K562 (cell line): Measurements from ENCODE around the gene VSNL1. TPM values are rescaled to one million over a fixed set of nuclear protein-coding genes. Genes with fewer than 3 reads are reported as not detected.

Experiments used
- ATAC-seq: fragments of 200-7000 bp; cut with Tn5 transposase; 3 replicates; pipeline ENCODE4 v1.9.1; 2020; ENCODE audit warnings: moderate library complexity
- BruUV-seq: library from RNA; stranded (reverse); fragments of 400-500 nt; replicated peaks from 2 replicates; lab custom pipeline; 2021; lab: Mats Ljungman, UMichigan
- CTCF ChIA-PET: fragments of 300-600 bp; formaldehyde crosslinking; extraction: SDS; loops from one replicate; lab custom pipeline; 2021; ENCODE audit warnings: low intra/inter-chr PET ratio; lab: Yijun Ruan, JAX
- POLR2A ChIA-PET: fragments of 300-600, 350-650 bp; sonication (Branson Sonifier 250); formaldehyde crosslinking; extraction: SDS; loops from one replicate; lab custom pipeline; 2021; ENCODE audit warnings: antibody characterized with exemption, inconsistent platforms; lab: Yijun Ruan, JAX
- DNase-seq, 4 experiments: peaks; one replicate each; pipeline versions ENCODE4 v3.0.0 to v3.0.0-alpha.2; 2011 to 2018; ENCODE audit warnings: low spot score in 3 of 4, mixed read lengths in 3 of 4; ENCODE audit errors: extremely low read depth in 1 of 4
- FAIRE-seq: peaks from 2 replicates; lab custom pipeline; 2011; peaks lifted over from hg19 to GRCh38; lab: Jason Lieb, UNC
- H2AFZ ChIP-seq: 2 replicates; pipeline ENCODE4 v1.6.0; 2011; ENCODE audit warnings: low read depth, low read length, control low read depth, inconsistent platforms
- H3K27ac ChIP-seq: fragments of 200-600 bp; 3 replicates; pipeline ENCODE4 v1.8.0; 2011; ENCODE audit warnings: low read depth, mild to moderate bottlenecking, control low read depth, inconsistent platforms, low read length, moderate library complexity, mixed read lengths; ENCODE audit errors: extremely low read depth
- H3K27me3 ChIP-seq, 2 experiments: fragments of 300-600 bp in 1 of 2; 2 replicates in 1 of 2; 3 replicates in 1 of 2; pipeline versions ENCODE4 v1.6.0 to v1.8.0; 2011; ENCODE audit warnings: inconsistent platforms in 2 of 2, low read length in 2 of 2, mild to moderate bottlenecking in 1 of 2, mixed read lengths in 1 of 2, moderate library complexity in 1 of 2; ENCODE audit not compliant: control insufficient read depth in 2 of 2, insufficient read depth in 2 of 2
- H3K36me3 ChIP-seq: fragments of 300-600 bp; 3 replicates; pipeline ENCODE4 v1.8.0; 2011; ENCODE audit warnings: mild to moderate bottlenecking, low read length, inconsistent platforms; ENCODE audit not compliant: control insufficient read depth, insufficient read depth
- H3K4me1 ChIP-seq, 2 experiments: fragments of 200-600 bp in 1 of 2; replicated peaks in 1 of 2; 2 replicates in 1 of 2; 3 replicates in 1 of 2; pipeline versions ENCODE4 v1.5.1 to v1.8.0; 2011; ENCODE audit warnings: inconsistent platforms in 2 of 2, low read length in 2 of 2, mild to moderate bottlenecking in 1 of 2, mixed read lengths in 1 of 2, moderate library complexity in 1 of 2; ENCODE audit not compliant: control insufficient read depth in 2 of 2, insufficient read depth in 2 of 2
- H3K4me2 ChIP-seq: 2 replicates; pipeline ENCODE4 v1.6.1; 2011; ENCODE audit warnings: low read length, control low read depth, inconsistent platforms, mixed read lengths; ENCODE audit not compliant: insufficient read depth
- H3K4me3 ChIP-seq: fragments of 200-600 bp; sonication (generic), shearing (Covaris generic); 2 replicates; pipeline ENCODE4 v1.5.1; 2016; ENCODE audit warnings: control low read depth, inconsistent platforms
- H3K79me2 ChIP-seq: fragments of 200-600 bp; 3 replicates; pipeline ENCODE4 v1.8.0; 2011; ENCODE audit warnings: low read length, inconsistent platforms; ENCODE audit not compliant: control insufficient read depth, insufficient read depth
- H3K9ac ChIP-seq, 2 experiments: 2 replicates each; pipeline versions ENCODE4 v1.6.0 to v1.6.1; 2011; ENCODE audit warnings: low read depth in 2 of 2, low read length in 2 of 2, control low read depth in 1 of 2, inconsistent platforms in 1 of 2, mild to moderate bottlenecking in 1 of 2, mixed read lengths in 1 of 2; ENCODE audit not compliant: insufficient read depth in 1 of 2
- H3K9me1 ChIP-seq: one replicate; pipeline ENCODE4 v1.6.0; 2011; ENCODE audit warnings: inconsistent platforms, mild to moderate bottlenecking, low read length, moderate library complexity; ENCODE audit not compliant: control insufficient read depth, insufficient read depth
- H3K9me3 ChIP-seq: replicated peaks from 2 replicates; pipeline ENCODE4 v1.5.1; 2011; ENCODE audit warnings: low read depth, low read length, inconsistent platforms; ENCODE audit not compliant: control insufficient read depth, insufficient read depth
- H4K20me1 ChIP-seq: replicated peaks from 2 replicates; pipeline ENCODE4 v1.6.1; 2011; ENCODE audit warnings: low read length, inconsistent platforms, mixed read lengths; ENCODE audit not compliant: control insufficient read depth, insufficient read depth
- CSDE1 ChIP-seq, 2 experiments: fragments of 450-650 bp; IDR thresholded peaks; 2 replicates each; pipeline ENCODE4 v1.6.1; 2016; ENCODE audit warnings: mild to moderate bottlenecking in 1 of 2
- FOXJ3 ChIP-seq: sonication (generic); formaldehyde crosslinking; IDR thresholded peaks from 2 replicates; pipeline ENCODE4 v1.4.0; 2020; ENCODE audit warnings: mild to moderate bottlenecking, missing genetic modification reagents
- HMG20A ChIP-seq: fragments of 450-650 bp; formaldehyde crosslinking; conservative IDR thresholded peaks from 2 replicates; pipeline ENCODE4 v1.4.0; 2020; ENCODE audit warnings: mild to moderate bottlenecking, mixed read lengths
- KAT8 ChIP-seq: fragments of 450-650 bp; IDR thresholded peaks from 2 replicates; pipeline ENCODE4 v1.6.1; 2016; ENCODE audit warnings: low read depth, mild to moderate bottlenecking
- MEIS2 ChIP-seq: fragments of 450-650 bp; IDR thresholded peaks from 2 replicates; pipeline ENCODE4 v1.6.1; 2014; ENCODE audit warnings: mild to moderate bottlenecking; ENCODE audit not compliant: partially characterized antibody
- NCOA1 ChIP-seq: fragments of 450-650 bp; IDR thresholded peaks from 2 replicates; pipeline ENCODE4 v1.6.1; 2016; ENCODE audit warnings: low read depth
- NCOA4 ChIP-seq: fragments of 450-650 bp; IDR thresholded peaks from 2 replicates; pipeline ENCODE4 v1.6.1; 2018; ENCODE audit warnings: mild to moderate bottlenecking; ENCODE audit not compliant: partially characterized antibody
- NELFE ChIP-seq: IDR thresholded peaks from 2 replicates; pipeline ENCODE4 v1.6.1; 2011; ENCODE audit warnings: mild to moderate bottlenecking; ENCODE audit not compliant: insufficient read depth, insufficient read length
- NONO ChIP-seq, 2 experiments: fragments of 200-400 bp in 1 of 2; fragments of 450-650 bp in 1 of 2; formaldehyde crosslinking in 1 of 2; IDR thresholded peaks; 2 replicates each; pipeline ENCODE4 v1.6.1; 2017; ENCODE audit warnings: low read depth in 2 of 2, mild to moderate bottlenecking in 2 of 2, moderate library complexity in 2 of 2, low read length in 1 of 2
- NR2F6 ChIP-seq: fragments of 450-650 bp; formaldehyde crosslinking; IDR thresholded peaks from 2 replicates; pipeline ENCODE4 v1.4.0; 2020; ENCODE audit warnings: mild to moderate bottlenecking
- PTBP1 ChIP-seq: fragments of 200-400 bp; formaldehyde crosslinking; IDR thresholded peaks from 2 replicates; pipeline ENCODE4 v1.6.1; 2017; ENCODE audit warnings: low read depth, low read length
- PURB ChIP-seq: sonication (generic); formaldehyde crosslinking; IDR thresholded peaks from 2 replicates; pipeline ENCODE4 v1.9.0; 2021; ENCODE audit warnings: low read depth, mild to moderate bottlenecking, missing genetic modification reagents
- SAFB2 ChIP-seq: fragments of 200-400 bp; formaldehyde crosslinking; IDR thresholded peaks from 2 replicates; pipeline ENCODE4 v1.6.1; 2018; ENCODE audit warnings: borderline replicate concordance, low read length, low read depth, moderate library complexity; ENCODE audit not compliant: severe bottlenecking
- SRSF9 ChIP-seq: fragments of 200-400 bp; formaldehyde crosslinking; IDR thresholded peaks from 2 replicates; pipeline ENCODE4 v1.6.1; 2017; ENCODE audit warnings: low read depth, low read length, borderline replicate concordance
- ZFX ChIP-seq: sonication (generic); formaldehyde crosslinking; IDR thresholded peaks from 2 replicates; pipeline ENCODE4 v1.8.0; 2022; ENCODE audit warnings: mild to moderate bottlenecking, missing genetic modification reagents, moderate library complexity
- WGBS: fragments of 100-300 bp; shearing (Covaris generic); methylation state at CpG from one replicate; pipeline ENCODE4 v1.1.6; 2016; ENCODE audit warnings: low coverage, mixed read lengths; ENCODE audit not compliant: insufficient coverage; ENCODE audit errors: missing lambda C conversion rate; 5-methylcytosine and 5-hydroxymethylcytosine counted together
- in situ Hi-C: fragments of 300-500 bp; cut with MboI; formaldehyde crosslinking; loops from 4 replicates; pipeline ENCODE4 v1.15.0; 2018; ENCODE audit warnings: inconsistent platforms, mixed read lengths
- intact Hi-C: fragments of 100-400 bp; cut with micrococcal nuclease; formaldehyde crosslinking; loops from 2 replicates; pipeline ENCODE4 v1.14.2; 2022
- polyA plus RNA-seq, 8 experiments: library from polyadenylated mRNA; depleted of rRNA in 4 of 8; stranded (reverse) in 5 of 8; unstranded in 3 of 8; fragments of >200 nt; fragmentation: Nextera tagmentation in 2 of 8; fragmentation: Illumina TruSeq in 1 of 8; extraction: Ambion mirVana in 2 of 8; extraction: Trizol in 1 of 8; gene quantifications; 2 replicates each; pipeline versions ENCODE4 v1.2.1 to v1.2.3, GENCODE V29; 2011 to 2014; ENCODE audit warnings: inconsistent platforms in 1 of 8, missing spikeins in 1 of 8
- total RNA-seq, 7 experiments: library from RNA; depleted of rRNA in 6 of 7; stranded (reverse); fragments of >200 nt in 6 of 7; fragmentation: Illumina TruSeq in 2 of 7; extraction: Trizol in 2 of 7; gene quantifications; 2 replicates each; pipeline versions ENCODE4 v1.2.1 to v1.2.3, GENCODE V29; 2011 to 2021; ENCODE audit warnings: low replicate concordance in 1 of 7
- TF ChIP-seq, protein P1 (sequence below): fragments of 250-450 bp; sonication (Bioruptor Pico); IDR thresholded peaks from 2 replicates; pipeline ENCODE4 v1.8.0; 2021; ENCODE audit warnings: moderate library complexity, mild to moderate bottlenecking, inconsistent platforms
- TF ChIP-seq, protein P2 (sequence below), 2 experiments: IDR thresholded peaks; 2 replicates each; pipeline ENCODE4 v1.6.1; 2011; ENCODE audit warnings: borderline replicate concordance in 1 of 2, control low read depth in 1 of 2, low read depth in 1 of 2, low read length in 1 of 2, mild to moderate bottlenecking in 1 of 2, mixed read lengths in 1 of 2, moderate library complexity in 1 of 2; ENCODE audit not compliant: insufficient read depth in 1 of 2, insufficient read length in 1 of 2, poor library complexity in 1 of 2, severe bottlenecking in 1 of 2; ENCODE audit errors: extremely low read depth in 1 of 2
- TF ChIP-seq, protein P3 (sequence below): fragments of 450-650 bp; IDR thresholded peaks from 2 replicates; pipeline ENCODE4 v1.6.1; 2016; ENCODE audit warnings: borderline replicate concordance

VSNL1 gene
- total and polyA plus RNA-seq, 9 of the 15 experiments (the other 6 are each of a cell fraction or from before 2014, with no cell fraction given), result 0.20 TPM; not detected in 8

DNA sequence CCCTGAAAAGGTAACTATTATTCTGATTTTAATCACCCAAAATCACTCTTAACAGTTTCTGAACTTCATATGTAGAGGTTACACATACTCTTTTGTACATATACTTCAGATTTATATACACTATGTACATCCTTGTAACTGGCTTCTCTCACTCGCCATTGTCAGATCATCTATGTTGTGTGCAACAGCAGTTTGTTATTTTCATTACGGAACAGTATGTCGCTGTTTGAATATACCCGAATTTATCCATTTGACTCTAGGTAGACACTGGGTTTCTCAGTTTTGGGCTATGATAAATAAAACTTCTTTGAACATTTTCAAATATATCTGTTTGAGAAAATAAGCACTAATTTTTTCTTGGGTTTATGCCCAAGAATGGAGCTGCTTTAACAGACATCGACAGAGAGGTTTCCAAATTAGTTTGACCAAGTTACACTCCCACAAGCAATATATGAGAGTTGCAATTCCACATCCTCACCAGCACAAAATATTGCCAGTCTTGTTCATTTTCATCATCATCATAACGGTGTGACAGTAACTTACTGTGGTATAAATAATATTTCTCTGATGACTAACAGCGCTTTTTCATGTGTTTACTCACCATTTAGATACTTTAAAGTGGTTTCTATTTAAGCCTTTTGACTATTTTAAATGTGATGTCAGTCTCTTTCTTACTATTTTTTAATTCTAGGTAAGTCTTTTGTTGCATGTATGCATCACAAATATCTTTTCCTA is 132.3 kb downstream of the VSNL1 start:
- Histone ChIP-seq H3K27ac (no peak overlapping the region), H3K4me2 (no peak overlapping the region), H3K9me1 (no peaks in the 10 kb centered on the region), H4K20me1 (no peaks in the 10 kb centered on the region; the same call in 1 of the 2 replicates), H3K9me3 (no peaks in the 10 kb centered on the region), H3K79me2 (no peaks in the 10 kb centered on the region), H3K4me3 (no peak overlapping the region), H3K9ac (no peak overlapping the region), H3K36me3 (peaks cover 63% of the 10 kb centered on the region), H3K27me3 (no peaks in the 10 kb centered on the region), H2AFZ (no peak overlapping the region), H3K4me1 (no peaks in the 10 kb centered on the region)
- peak; percentile 70 for ATAC-seq
- 77% methylated on average over 7 of the region's 7 CpGs for WGBS
- CTCF ChIA-PET, result interaction anchor here (0.6 kb wide), 1 partner anchor 9 kb away, joined by 3 read pairs; no protein-coding TSS in a partner anchor
- TF ChIP-seq, protein P1, sequence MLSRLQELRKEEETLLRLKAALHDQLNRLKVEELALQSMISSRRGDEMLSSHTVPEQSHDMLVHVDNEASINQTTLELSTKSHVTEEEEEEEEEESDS (CRISPR knock-in tag), result no peak
- no peak for TF ChIP-seq FOXJ3 (CRISPR knock-in tag)
- TF ChIP-seq CSDE1 (IDR thresholded peaks at IDR 0.05), result no peak
- TF ChIP-seq SRSF9, result no peak
- no peak for TF ChIP-seq ZFX (CRISPR knock-in tag)
- TF ChIP-seq NONO (IDR thresholded peaks at IDR 0.05; ENCODE audit: low read depth in 2 of 2, low read length in 1 of 2), result no peak
- no peak for TF ChIP-seq NELFE
- TF ChIP-seq, protein P2, sequence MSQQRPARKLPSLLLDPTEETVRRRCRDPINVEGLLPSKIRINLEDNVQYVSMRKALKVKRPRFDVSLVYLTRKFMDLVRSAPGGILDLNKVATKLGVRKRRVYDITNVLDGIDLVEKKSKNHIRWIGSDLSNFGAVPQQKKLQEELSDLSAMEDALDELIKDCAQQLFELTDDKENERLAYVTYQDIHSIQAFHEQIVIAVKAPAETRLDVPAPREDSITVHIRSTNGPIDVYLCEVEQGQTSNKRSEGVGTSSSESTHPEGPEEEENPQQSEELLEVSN (IDR thresholded peaks at IDR 0.05; ENCODE audit: borderline replicate concordance in 1 of 2, extremely low read depth in 1 of 2, insufficient read depth in 1 of 2, insufficient read length in 1 of 2, low read depth in 1 of 2, low read length in 1 of 2, poor library complexity in 1 of 2, severe bottlenecking in 1 of 2), result no peak
- no peak for TF ChIP-seq NR2F6 (CRISPR knock-in tag)
- TF ChIP-seq, protein P3, sequence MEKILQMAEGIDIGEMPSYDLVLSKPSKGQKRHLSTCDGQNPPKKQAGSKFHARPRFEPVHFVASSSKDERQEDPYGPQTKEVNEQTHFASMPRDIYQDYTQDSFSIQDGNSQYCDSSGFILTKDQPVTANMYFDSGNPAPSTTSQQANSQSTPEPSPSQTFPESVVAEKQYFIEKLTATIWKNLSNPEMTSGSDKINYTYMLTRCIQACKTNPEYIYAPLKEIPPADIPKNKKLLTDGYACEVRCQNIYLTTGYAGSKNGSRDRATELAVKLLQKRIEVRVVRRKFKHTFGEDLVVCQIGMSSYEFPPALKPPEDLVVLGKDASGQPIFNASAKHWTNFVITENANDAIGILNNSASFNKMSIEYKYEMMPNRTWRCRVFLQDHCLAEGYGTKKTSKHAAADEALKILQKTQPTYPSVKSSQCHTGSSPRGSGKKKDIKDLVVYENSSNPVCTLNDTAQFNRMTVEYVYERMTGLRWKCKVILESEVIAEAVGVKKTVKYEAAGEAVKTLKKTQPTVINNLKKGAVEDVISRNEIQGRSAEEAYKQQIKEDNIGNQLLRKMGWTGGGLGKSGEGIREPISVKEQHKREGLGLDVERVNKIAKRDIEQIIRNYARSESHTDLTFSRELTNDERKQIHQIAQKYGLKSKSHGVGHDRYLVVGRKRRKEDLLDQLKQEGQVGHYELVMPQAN, result no peak
- no peak for TF ChIP-seq PTBP1
- no peak for TF ChIP-seq MEIS2
- no peak for TF ChIP-seq PURB (CRISPR knock-in tag)
- no peak for TF ChIP-seq SAFB2
- no peak for TF ChIP-seq KAT8
- TF ChIP-seq NCOA1, result no peak
- TF ChIP-seq HMG20A, result no peak
- TF ChIP-seq NCOA4, result no peak
- POLR2A ChIA-PET, result no interaction called here
- in situ Hi-C loops, result loop anchor here (10.0 kb wide), 2 partner anchors 198 to 898 kb away; no protein-coding TSS in a partner anchor
- FAIRE-seq, result no peak
- no peak for DNase-seq
- intact Hi-C loops, result loop anchor here (5.0 to 10.0 kb wide), 2 partner anchors 368 to 895 kb away; no protein-coding TSS in a partner anchor
- no TSS peak for BruUV-seq
